RCC 7860 (cell line): ENCODE data around the gene PAGR1.
"Not testable (repeated sequence)": the region's sequence is repeated elsewhere in the genome, so short reads cannot be mapped to it uniquely, and the experiment has no call there.

ENCODE experiments used
- DNase-seq: peaks from one replicate; pipeline ENCODE4 v3.0.0-alpha.2; 2015; ENCODE audit warnings: low spot score
- FAIRE-seq: peaks from 2 replicates; lab custom pipeline; 2012; peaks lifted over from hg19 to GRCh38; lab: Jason Lieb, UNC

The PAGR1 gene

DNA sequence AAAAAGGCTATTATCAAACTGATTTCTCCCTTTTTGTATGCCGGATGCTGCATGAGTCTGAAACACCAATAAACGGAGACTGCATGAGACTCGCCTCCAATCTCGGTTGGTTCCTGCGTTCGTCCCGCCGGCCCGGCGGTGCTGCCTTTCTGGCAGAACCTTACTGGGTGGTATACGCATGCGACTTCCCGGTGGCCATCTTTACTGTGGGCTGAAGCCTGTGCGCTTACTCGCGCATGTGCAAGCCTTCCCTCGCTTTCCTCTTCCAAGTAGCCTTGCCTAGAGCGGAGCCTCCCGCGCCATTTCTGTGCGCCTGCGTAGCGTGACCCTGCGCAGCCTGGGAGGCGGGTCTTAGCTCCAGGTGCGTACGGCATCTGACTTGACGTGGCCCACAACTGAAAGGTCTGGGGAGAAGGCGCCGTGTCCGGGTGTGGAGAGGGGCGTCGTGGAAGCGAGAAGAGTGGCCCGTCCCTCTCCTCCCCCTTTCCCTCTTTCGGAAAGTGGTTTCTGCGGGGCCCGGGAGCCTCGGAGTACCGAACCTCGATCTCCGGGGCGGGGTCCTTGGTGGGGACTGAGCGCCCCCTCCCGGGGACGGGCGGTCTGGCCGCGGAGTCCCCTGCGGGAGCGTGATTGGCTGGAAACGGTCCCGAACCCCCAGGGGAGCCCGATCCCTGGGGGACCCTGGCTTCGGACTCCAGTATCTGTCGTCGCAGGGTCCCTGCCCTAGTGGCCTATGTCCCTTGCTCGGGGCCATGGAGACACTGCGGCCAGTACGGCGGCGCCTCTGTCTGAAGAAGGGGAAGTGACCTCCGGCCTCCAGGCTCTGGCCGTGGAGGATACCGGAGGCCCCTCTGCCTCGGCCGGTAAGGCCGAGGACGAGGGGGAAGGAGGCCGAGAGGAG lies at the start of gene PAGR1:
TSS of gene PAGR1 (plus strand) at position 360 of the 901 bp plus-strand sequence. CDS start at position 734, 374 bp downstream.
- FAIRE-seq (peak; percentile 68), DNase-seq (peak; percentile 96)

DNA sequence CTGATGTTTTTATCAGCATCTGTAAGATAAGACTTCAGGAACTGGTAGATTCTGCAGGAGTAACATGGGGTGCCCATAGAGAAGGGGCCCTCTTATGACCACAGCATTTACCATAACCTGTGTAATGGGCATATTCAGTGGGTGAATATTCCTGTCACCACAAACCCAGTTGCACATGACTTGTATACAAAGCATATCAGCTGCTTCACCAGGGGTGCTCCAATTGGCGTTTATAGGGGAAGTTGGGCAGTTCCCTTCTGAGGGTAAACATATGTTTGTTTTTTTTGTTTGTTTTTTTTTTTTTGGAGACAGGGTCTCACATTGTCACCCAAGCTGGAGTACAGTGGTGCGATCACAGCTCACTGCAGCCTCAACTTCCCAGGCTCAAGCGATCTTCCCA lies 49.4 kb upstream of the PAGR1 start:
- FAIRE-seq = no peak
- no peak for DNase-seq

DNA sequence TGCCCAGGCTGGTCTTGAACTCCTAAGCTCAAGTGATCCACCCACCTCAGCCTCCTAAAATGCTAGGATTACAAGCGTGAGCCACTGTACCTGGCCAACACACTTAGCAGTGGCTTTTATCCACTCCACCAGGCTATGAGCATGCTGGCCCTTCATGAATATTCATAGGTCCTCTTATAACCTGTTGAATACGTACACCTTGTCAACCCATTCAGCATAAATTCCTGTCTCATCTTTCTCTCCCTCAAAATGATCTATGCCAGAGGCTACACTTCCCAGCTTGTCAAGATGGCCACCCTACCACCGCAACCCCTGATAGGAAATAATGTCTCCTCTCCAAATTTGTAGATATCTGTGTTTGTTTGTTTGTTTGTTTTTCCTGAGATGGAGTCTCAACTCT lies 48.9 kb upstream of the PAGR1 start:
- no peak for DNase-seq
- no peak for FAIRE-seq

DNA sequence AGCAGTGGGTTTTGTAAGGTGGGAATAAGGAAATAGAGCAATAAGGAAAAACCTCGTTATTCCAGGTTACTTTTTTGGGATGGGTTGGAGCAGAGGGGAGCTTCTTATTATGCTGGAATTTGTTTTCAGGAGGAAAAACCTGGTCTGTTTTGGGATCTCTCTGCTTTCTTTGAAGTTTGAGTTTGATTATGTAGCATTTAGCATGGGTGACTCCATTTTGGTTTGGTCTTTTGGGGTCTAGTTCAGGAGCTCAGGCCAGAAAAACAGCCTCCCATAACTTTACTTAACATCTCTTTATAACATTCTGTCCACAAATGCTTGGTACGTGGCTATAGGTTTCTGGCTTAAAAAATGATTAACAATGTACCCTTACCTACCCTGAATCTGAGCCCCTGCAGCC lies 46.4 kb upstream of the PAGR1 start:
- no peak for DNase-seq
- FAIRE-seq = no peak

DNA sequence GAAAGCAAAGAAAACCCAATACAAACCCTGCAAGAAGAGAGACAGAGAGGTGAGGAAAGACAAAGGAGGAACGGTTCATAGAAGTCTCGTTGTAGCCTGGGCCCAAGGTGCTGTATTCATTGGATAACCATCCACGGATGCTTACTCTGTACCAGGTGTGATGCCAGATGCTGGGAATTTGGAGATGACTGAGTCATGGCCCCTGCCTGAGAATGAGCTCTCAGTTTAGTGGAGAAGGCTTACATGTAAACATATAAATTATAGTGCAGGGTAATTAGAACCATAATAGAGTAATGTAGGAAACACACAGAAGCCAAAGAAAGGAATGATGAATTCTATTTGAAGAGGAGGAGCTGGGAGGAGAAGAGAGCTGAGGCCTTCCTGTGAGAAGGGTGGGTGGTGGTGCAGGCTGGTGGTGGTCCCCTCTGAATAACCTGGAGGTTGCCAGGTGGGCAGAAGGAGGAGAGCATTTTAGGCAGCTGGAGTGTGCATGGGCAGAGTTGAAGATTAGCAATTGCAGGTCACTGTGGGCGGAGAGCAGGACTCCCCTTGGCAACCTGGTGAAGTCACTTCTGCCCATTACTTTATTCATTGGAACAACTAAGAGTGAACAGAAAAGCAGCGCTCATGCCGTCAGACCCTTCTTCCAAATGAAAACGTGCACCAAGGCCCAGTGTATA lies 45.6 kb upstream of the PAGR1 start:
- no peak for DNase-seq
- no peak for FAIRE-seq

DNA sequence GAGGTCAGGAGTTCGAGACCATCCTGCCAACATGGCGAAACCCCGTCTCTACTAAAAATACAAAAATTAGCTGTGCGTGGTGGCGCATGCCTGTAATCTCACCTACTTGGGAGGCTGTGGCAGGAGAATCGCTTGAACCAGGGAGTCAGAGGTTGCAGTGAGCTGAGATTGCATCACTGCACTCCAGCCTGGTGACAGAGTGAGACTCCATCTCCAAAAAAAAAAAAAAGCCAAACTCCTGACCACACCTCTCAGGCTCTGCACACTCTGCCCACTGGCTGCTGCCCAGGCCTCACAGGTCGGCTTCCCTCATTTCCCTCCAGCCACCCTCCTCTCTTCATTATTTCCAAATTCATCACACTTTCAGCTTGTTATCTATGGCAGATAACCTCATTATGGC lies 43.6 kb upstream of the PAGR1 start:
- DNase-seq, FAIRE-seq: not testable (repeated sequence)

DNA sequence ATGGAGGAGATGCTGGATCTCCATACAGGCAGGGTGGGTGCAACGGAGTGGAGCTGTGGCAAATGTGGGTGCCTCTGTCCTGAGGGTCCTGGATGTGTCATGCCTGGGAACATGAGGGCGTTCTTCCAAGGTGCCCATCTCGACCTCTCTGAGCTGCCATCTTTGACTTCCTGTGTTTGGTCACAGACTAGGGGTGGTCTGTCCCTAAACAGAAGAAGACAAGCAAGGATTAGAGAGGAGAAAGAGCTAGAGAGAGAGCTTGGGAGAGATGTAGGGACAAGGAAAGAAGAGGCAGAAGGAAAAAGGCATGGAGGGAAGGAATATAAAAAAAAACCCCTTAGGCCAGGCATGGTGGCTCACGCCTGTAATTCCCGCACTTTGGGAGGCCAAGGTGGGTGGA lies 41.2 kb upstream of the PAGR1 start:
- DNase-seq (no peak), FAIRE-seq (no peak)

DNA sequence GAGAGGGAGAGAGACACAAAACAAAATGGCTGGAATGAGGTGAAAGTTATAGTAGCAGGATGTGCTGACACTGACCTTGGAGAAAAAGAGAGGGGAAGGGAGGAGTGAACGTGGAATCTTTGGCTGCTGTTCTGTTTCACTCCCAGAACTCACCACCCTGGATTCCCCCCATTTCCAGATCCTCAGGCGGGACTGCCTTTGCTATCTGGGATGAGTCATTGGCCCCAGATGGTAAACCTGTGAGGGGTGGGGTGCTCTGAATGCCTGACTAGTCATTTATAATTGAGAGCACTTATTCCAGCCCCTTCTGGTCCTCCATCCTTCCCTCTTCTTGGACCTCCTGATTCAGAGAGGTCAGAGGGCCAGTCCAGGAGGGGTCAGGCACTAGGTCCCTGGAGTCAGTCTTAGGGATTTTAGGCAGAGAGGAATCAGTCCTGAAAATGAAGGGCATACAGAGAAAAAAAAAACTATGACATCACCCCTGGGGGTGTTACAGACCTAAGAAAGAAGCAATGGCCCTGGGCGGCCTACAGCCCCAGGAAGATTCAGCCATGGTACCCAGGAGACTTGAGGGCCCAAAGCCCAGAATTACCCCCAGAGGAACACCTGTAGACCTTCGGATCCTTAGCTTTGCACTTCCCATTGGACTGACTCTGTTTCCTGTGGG lies 40.1 kb upstream of the PAGR1 start:
- FAIRE-seq (no peak), DNase-seq (no peak)

DNA sequence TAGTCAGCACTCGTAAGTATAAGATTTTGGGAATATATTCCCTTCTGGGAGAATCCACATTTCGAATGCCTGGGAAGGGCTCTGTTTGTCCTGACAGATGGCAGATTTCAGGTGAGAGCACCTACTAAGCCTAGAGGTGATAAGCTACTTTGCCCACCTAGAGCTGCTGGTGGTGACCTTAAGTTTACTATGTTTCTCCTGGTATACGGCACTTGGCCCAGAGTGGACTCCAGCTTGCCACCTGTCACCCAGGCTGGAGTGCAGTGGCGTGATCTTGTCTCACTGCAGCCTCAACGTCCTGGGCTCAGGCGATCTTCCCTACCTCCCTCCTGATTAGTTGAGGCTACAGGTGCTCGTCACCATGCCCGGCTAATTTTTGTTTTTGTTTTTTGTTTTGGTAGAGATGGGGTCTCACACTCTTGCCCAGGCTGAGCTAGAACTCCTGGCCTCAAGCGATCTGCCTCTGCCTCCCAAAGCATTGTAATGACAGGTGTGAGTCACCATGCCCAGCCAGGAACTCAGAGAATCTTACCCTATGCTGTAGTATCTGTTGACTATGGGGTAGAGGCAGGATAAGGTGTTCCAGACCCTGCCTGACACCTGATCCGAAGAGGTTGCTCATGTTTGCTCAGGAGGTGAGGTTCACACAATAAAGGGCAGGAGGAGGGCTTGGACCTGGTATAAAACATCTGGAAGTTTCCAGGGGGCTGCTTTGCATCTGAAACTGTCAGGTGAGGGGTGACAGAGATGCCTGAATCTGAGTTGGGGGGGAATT lies 38.2 kb upstream of the PAGR1 start, which contains the start of gene ZG16:
TSS of gene ZG16 (plus strand) at position 681 of the 775 bp plus-strand sequence. CDS start 1,011 bp downstream, outside the sequence.
- DNase-seq (no peak), FAIRE-seq (no peak)

DNA sequence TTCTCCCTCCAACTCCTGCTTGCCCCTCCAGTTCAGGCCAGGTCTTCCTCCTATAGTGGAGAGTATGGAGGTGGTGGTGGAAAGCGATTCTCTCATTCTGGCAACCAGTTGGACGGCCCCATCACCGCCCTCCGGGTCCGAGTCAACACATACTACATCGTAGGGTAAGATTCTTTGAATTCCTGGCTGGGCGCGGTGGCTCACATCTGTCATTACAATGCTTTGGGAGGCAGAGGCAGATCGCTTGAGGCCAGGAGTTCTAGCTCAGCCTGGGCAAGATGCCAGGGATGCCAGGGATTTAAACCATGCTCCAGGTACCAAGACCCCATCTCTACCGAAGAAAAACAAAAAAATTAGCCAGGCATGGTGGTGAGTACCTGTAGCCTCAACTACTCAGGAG lies 36.5 kb upstream of the PAGR1 start:
- FAIRE-seq (no peak), DNase-seq (no peak)

DNA sequence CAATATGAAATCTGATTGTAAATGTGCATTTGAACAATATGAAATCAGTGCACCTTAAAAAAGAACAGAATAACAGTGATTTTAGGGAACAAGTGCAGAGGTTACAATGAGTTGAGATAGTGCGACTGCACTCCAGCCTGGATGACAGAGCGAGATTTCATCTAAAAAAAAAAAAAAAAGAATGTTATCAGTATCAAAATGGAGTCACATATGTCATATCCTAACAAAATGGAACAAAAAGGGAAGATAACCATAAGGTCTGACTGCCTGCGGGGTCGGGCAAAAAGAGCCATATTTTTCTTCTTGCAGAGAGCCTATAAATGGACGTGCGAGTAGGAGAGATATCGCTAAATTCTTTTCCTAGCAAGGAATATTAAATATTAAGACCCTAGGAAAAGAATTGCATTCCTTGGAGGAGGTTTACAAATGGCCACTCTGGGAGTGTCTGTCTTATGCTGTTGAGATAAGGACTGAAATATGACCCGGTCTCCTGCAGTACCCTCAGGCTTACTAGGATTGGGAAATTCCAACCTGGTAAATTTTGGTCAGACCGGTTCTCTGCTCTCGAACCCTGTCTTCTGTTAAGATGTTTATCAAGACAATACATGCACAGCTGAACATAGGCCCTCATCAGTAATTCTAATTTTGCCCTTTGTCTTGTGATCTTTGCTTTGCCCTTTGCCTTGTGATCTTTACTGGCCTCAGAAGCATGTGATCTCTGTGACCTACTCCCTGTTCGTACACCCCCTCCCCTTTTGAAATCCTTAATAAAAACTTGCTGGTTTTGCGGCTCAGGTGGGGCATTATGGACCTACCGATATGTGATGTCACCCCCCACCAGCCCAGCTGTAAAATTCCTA lies 32.6 kb upstream of the PAGR1 start:
- FAIRE-seq, DNase-seq: not testable (repeated sequence)

DNA sequence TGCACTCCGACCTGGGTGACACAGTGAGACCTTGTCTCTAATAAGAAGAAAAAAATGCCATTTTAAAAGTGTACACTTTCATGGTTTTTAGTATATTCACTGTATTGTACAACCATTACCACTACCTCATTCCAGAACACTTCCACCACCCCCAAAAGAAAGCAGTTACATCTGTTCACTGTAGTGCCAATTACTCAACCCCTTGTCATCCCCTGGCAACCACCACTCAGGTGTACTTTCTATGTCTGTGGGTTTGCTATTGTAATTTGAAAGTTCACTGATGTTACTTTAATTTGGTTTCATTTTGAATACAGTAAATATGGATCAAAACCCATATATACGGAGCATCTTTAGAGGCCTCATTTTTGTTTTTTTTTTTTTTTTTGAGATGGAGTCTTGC lies 31.8 kb upstream of the PAGR1 start:
- FAIRE-seq = no peak
- DNase-seq = no peak

DNA sequence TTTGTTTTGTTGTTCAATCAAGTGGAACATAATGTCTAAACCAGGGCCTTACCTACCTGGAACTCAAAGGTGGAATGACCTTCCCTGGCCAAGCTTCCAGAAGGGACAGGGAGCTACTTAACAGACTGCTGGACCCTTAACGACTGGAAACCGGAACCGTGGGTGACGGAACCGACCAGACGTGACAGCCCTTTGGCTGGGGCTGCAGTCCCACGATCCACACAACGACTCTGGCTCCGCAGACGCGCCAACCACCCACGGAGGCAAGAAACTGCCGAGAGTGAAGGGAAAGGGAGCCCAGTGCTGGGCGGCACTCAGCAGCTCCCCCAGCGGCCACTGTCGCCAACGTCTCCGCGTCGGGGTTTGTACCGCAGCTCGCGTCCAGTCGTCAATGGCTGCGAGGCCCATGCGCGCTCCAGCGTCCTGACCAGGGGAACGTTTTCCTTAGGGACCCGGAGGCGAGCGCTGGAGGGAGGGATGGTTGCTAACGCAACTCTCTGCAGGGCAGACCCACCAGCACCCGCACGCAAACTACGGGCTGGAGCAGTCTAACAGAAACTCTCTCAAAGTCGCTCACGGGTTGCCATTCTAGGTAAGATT lies 31.0 kb upstream of the PAGR1 start:
- DNase-seq (no peak), FAIRE-seq (no peak)

DNA sequence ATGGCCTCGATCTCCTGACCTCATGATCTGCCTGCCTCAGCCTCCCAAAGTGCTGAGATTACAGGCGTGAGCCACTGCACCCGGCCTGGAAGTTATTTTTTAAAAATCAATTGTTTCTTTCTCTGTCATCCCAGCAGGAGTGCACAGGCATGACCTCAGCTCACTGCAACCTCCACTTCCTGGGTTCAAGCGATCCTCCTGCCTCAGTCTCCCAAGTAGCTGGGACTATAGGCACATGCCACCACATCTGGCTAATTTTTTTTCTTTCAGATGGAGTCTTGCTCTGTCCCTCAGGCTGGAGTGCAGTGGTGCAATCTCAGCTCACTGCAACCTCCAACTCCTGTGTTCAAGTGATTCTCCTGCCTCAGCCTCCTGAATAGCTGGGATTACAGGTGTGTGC lies 28.8 kb upstream of the PAGR1 start:
- FAIRE-seq, DNase-seq: not testable (repeated sequence)

DNA sequence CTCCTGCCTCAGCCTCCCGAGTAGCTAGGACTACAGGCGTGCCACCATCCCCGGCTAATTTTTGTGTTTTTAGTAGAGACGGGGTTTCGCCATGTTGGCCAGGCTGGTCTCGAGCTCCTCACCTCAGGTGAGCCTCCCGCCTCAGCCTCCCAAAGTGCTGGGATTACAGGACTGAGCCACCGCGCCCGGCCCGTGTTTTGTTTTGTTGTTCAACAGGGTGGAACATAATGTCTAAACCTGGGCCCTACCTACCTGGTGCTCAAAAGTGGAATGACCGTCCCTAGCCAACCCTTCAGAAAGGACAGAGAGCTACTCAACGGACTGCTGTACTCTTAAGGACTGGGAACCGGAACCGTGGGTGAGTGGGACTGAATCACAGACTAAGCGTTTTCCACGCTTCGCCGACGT lies 26.2 kb upstream of the PAGR1 start:
- DNase-seq (peak; percentile 42), FAIRE-seq (no peak)

DNA sequence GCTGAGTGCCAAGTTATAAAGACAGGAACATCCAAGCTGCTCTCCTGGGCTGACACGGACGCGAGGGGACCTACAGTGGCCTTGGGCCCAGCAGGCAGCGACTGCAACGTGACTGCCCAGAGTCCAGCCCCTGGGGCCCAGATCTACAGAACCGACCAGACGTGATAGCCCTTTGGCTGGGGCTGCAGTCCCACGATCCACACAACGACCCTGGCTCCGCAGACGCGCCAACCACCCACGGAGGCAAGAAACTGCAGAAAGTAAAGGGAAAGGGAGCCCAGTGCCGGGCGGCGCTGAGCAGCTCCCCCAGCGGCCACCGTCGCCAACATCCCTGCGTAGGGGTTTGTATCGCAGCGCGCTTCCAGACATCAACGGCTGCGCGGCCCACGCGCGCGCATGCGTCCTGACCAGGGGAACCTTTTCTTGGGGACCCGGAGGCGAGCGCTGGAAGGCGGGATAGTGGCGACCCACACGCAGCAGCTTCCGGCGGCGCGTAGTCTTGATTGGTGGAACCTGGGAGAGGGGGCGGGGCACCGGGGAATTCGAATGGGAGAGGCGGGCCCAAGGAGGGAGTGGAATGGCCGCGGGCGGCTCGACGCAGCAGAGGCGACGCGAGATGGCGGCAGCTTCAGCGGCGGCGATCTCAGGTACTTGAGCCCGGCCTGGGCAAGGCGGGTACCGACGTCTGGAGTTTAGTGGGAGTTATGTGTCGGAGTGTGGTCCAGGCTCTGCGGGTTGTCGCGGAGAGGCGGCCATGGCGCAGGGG lies 25.6 kb upstream of the PAGR1 start, which contains the start of gene KIF22:
TSS of gene KIF22 (plus strand) at position 569 of the 766 bp plus-strand sequence. CDS start at position 578, 9 bp downstream.
- DNase-seq = peak; percentile 96
- peak; percentile 57 for FAIRE-seq

DNA sequence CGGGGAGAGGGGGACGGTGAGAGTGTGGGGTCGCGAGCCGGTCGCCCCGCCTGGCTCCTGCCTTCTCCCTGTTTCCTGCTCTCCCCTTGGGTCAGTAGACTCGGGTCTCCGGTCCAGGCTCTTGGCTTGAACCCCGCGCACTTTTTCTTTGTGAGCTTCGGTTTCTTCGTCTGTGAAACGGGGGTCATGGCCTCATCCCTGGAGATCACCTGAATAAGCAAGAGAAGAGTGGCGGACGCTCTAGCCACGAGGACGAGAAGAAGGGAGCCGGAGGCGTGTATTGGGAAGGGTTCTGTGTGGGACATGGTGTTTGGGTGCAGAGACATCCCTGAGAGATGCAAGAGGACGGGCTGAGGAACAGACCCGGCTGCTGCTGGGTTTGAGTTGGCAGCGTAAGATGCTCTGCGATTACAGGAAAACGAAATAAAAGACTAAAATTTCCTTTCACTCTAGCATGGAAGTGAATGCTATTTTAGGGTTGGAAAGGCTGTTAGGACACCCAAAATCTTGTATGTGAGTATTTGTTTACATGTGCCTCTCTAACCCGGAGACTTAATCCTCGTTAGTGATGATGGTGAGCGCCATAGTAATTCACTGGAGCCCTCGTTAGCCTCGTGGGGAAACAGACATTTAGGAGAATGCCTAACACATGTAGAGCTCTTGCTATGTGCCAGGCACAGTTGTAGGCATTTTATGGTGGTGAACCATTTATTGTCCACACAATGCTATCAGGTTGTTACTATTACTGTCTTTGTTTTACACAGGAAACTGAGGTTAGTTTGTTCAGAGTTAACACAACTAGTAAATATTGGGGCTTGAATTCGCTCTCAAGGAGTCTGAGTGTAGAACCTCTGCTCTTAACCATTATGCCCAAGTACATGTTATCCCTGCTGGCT lies 24.8 kb upstream of the PAGR1 start:
- DNase-seq (no peak), FAIRE-seq (no peak)
